Type B pancreatic cell (in vitro differentiated cells): ENCODE measurements around the gene CT47C1. TPM values are rescaled to one million over a fixed set of nuclear protein-coding genes. Genes with fewer than 3 reads are reported as not detected.
"Not testable (repeated sequence)": the region's sequence is repeated elsewhere in the genome, so short reads cannot be mapped to it uniquely, and the experiment has no call there.

ENCODE experiments used
- DNase-seq: peaks from one replicate; pipeline ENCODE4 v3.0.0; 2021; ENCODE audit warnings: mixed read lengths; ENCODE audit not compliant: unreplicated experiment; ENCODE audit errors: extremely low spot score
- H3K27ac Mint-ChIP-seq: 2 replicates; pipeline ENCODE4 v1.8.0; 2021; ENCODE audit warnings: mild to moderate bottlenecking, mixed read lengths
- H3K27me3 Mint-ChIP-seq: 2 replicates; pipeline ENCODE4 v1.8.0; 2021; ENCODE audit warnings: mixed read lengths
- H3K36me3 Mint-ChIP-seq: 2 replicates; pipeline ENCODE4 v1.8.0; 2021; ENCODE audit warnings: mixed read lengths
- H3K4me1 Mint-ChIP-seq: one replicate; pipeline ENCODE4 v1.8.0; 2021; ENCODE audit warnings: mixed read lengths; ENCODE audit not compliant: unreplicated experiment
- H3K4me3 Mint-ChIP-seq: 2 replicates; pipeline ENCODE4 v1.8.0; 2021; ENCODE audit warnings: mild to moderate bottlenecking, mixed read lengths
- H3K9me3 Mint-ChIP-seq: 2 replicates; pipeline ENCODE4 v1.8.0; 2021; ENCODE audit warnings: mixed read lengths
- long read RNA-seq: library from polyadenylated mRNA; unstranded; transcript quantifications from one replicate; pipeline ENCODE4 v2.0.0, GENCODE V29; 2020
- total RNA-seq: library from RNA; stranded (reverse); gene quantifications from 2 replicates; pipeline ENCODE4 v1.2.1, GENCODE V29; 2021; ENCODE audit warnings: low replicate concordance
- TF ChIP-seq, protein P1 (sequence below): fragments of 200-600 bp; sonication (generic); conservative IDR thresholded peaks from 2 replicates; pipeline ENCODE4 v1.5.0; 2021; ENCODE audit warnings: antibody characterized with exemption, mild to moderate bottlenecking

CT47C1 gene
- not detected in 2 replicates for total RNA-seq
- long read RNA-seq: 0 reads

- Mint-ChIP-seq H3K27ac (no peak within 1 kb of the TSS), H3K4me3 (no peak within 1 kb of the TSS), H3K9me3 (no peaks in the 10 kb centered on the region), H3K36me3 (no peaks in the 10 kb centered on the region), H3K4me1 (no peaks in the 10 kb centered on the region), H3K27me3 (no peaks in the 10 kb centered on the region)
- DNase-seq: no peak
- TF ChIP-seq, protein P1, sequence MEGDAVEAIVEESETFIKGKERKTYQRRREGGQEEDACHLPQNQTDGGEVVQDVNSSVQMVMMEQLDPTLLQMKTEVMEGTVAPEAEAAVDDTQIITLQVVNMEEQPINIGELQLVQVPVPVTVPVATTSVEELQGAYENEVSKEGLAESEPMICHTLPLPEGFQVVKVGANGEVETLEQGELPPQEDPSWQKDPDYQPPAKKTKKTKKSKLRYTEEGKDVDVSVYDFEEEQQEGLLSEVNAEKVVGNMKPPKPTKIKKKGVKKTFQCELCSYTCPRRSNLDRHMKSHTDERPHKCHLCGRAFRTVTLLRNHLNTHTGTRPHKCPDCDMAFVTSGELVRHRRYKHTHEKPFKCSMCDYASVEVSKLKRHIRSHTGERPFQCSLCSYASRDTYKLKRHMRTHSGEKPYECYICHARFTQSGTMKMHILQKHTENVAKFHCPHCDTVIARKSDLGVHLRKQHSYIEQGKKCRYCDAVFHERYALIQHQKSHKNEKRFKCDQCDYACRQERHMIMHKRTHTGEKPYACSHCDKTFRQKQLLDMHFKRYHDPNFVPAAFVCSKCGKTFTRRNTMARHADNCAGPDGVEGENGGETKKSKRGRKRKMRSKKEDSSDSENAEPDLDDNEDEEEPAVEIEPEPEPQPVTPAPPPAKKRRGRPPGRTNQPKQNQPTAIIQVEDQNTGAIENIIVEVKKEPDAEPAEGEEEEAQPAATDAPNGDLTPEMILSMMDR: no peak
These were observed at the start of gene CT47C1 for GRCh38 chrX:119072744-119073143. CT47C1 (plus strand) TSS chrX:119072993; CDS start chrX:119073226, 233 bp downstream.

- Mint-ChIP-seq H3K27ac (no peak overlapping the region), H3K36me3 (no peaks in the 10 kb centered on the region), H3K4me1 (no peaks in the 10 kb centered on the region), H3K4me3 (no peak overlapping the region), H3K27me3 (no peaks in the 10 kb centered on the region), H3K9me3 (peaks cover 5% of the 10 kb centered on the region)
- DNase-seq: no peak
- TF ChIP-seq, protein P1: no peak
These were observed 46.9 kb upstream of the CT47C1 start for GRCh38 chrX:119025900-119026299.

GRCh38 chrX:119026344-119026743, 46.4 kb upstream of the CT47C1 start:
- H3K9me3 Mint-ChIP-seq, H3K4me1 Mint-ChIP-seq, H3K36me3 Mint-ChIP-seq, H3K4me3 Mint-ChIP-seq, H3K27me3 Mint-ChIP-seq, DNase-seq, H3K27ac Mint-ChIP-seq: not testable (repeated sequence)

- peaks cover 15% of the 10 kb centered on the region for H3K9me3 Mint-ChIP-seq
- H3K36me3 Mint-ChIP-seq, H3K27ac Mint-ChIP-seq: not testable (repeated sequence)
These were observed 44.6 kb upstream of the CT47C1 start for GRCh38 chrX:119027960-119028732.

GRCh38 chrX:119028733-119029330, 44.0 kb upstream of the CT47C1 start:
- Mint-ChIP-seq H3K36me3 (no peaks in the 10 kb centered on the region), H3K27ac (no peak overlapping the region), H3K4me1 (no peaks in the 10 kb centered on the region), H3K27me3 (no peaks in the 10 kb centered on the region), H3K9me3 (peaks cover 18% of the 10 kb centered on the region), H3K4me3 (no peak overlapping the region)
- no peak for DNase-seq
- TF ChIP-seq, protein P1: no peak

More at GRCh38 chrX:119027960-119028732, 44.6 kb upstream of the CT47C1 start:
- H3K4me1 Mint-ChIP-seq, DNase-seq, H3K27me3 Mint-ChIP-seq, H3K4me3 Mint-ChIP-seq: not testable (repeated sequence)

GRCh38 chrX:119029656-119030055, 43.1 kb upstream of the CT47C1 start:
- not testable (repeated sequence) for DNase-seq, H3K27ac Mint-ChIP-seq, H3K4me3 Mint-ChIP-seq, H3K27me3 Mint-ChIP-seq, H3K36me3 Mint-ChIP-seq, H3K4me1 Mint-ChIP-seq
- H3K9me3 Mint-ChIP-seq: peaks cover 18% of the 10 kb centered on the region

DNA sequence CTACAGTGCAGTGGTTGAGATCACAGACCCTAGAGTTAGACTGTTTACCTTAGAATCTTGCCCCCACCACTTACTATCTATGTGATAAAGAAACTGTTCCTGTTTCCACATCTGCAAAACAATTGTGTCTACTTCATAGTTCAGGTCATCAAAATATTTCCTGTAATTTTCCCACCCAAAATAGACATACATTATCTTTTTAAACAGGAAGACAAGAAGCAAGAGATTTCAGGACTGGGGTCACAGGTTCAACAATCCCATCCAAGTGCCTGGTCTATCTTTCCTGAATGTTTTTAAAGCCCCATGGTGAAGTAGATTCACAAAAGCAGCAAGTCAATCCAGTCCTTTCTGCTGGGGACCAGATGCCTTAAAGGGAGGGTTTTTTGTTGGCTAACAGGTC, 41.8 kb upstream of the CT47C1 start:
- TF ChIP-seq, protein P1: no peak
- no peak overlapping the region for H3K27ac Mint-ChIP-seq
- H3K9me3 Mint-ChIP-seq: peaks cover 13% of the 10 kb centered on the region
- DNase-seq: no peak
- no peaks in the 10 kb centered on the region for H3K27me3 Mint-ChIP-seq
- H3K4me3 Mint-ChIP-seq: no peak overlapping the region
- no peaks in the 10 kb centered on the region for H3K4me1 Mint-ChIP-seq
- H3K36me3 Mint-ChIP-seq: no peaks in the 10 kb centered on the region
